ENCODE results near the gene FAM219B. TPM values are rescaled to one million over a fixed set of nuclear protein-coding genes. Genes with fewer than 3 reads are reported as not detected.

The FAM219B gene
- total RNA-seq, 1 experiment from 2014 or later, result 20.4 TPM

- DNase-seq (ENCODE audit: low read depth), result no peak
Measured at GRCh38 chr15:74850393-74850792, 56.3 kb downstream of the FAM219B start.

Other genes with a start within 250 kb of the FAM219B start
- 7.0 and 16.7 TPM in 2 replicates for gene EDC3, start 210.8 kb downstream of the FAM219B start, total RNA-seq (2014; rRNA removed; shearing (Covaris generic))
- 1.3 and 2.5 TPM in 2 replicates for gene CYP1A1, start 181.3 kb downstream of the FAM219B start, total RNA-seq (2014; rRNA removed; shearing (Covaris generic))
- not detected in 2 replicates for gene CYP1A2, start 158.0 kb downstream of the FAM219B start, total RNA-seq (2014; rRNA removed; shearing (Covaris generic))
- 39.3 and 50.7 TPM in 2 replicates for gene CSK, start 124.8 kb downstream of the FAM219B start, total RNA-seq (2014; rRNA removed; shearing (Covaris generic))
- 0.05 TPM in 1 of 2 replicates, not detected in the other for gene LMAN1L, start 94.0 kb downstream of the FAM219B start, total RNA-seq (2014; rRNA removed; shearing (Covaris generic))
- 0.10 and 0.26 TPM in 2 replicates for gene CPLX3, start 80.2 kb downstream of the FAM219B start, total RNA-seq (2014; rRNA removed; shearing (Covaris generic))
- 44.0 and 47.1 TPM in 2 replicates for gene ULK3, start 63.7 kb downstream of the FAM219B start, total RNA-seq (2014; rRNA removed; shearing (Covaris generic))
- 17.1 and 32.1 TPM in 2 replicates for gene SCAMP2, start 33.5 kb downstream of the FAM219B start, total RNA-seq (2014; rRNA removed; shearing (Covaris generic))
- gene MPI, start 16.8 kb downstream of the FAM219B start, total RNA-seq (2014; rRNA removed; shearing (Covaris generic)), result 50.6 and 61.3 TPM in 2 replicates
- 119 and 162 TPM in 2 replicates for gene COX5A, start 31.2 kb upstream of the FAM219B start, total RNA-seq (2014; rRNA removed; shearing (Covaris generic))
- 0.20 and 0.58 TPM in 2 replicates for gene RPP25, start 49.9 kb upstream of the FAM219B start, total RNA-seq (2014; rRNA removed; shearing (Covaris generic))
- gene SCAMP5, start 88.7 kb upstream of the FAM219B start, total RNA-seq (2014; rRNA removed; shearing (Covaris generic)), result 0.90 and 1.8 TPM in 2 replicates
- gene PPCDC, start 116.7 kb upstream of the FAM219B start, total RNA-seq (2014; rRNA removed; shearing (Covaris generic)), result 13.4 and 15.8 TPM in 2 replicates